Measurements from ENCODE around the gene ROBO4.

The ROBO4 gene

GRCh38 chr11:124872741-124873140 is 24.9 kb downstream of the ROBO4 start:
- TF ChIP-seq ZNF70 (CRISPR knock-in tag; IDR thresholded peaks at IDR 0.05), result no peak
- no peak for TF ChIP-seq PPARA (CRISPR knock-in tag; IDR thresholded peaks at IDR 0.05; ENCODE audit: borderline replicate concordance)
- no peak for TF ChIP-seq CSRNP3 (CRISPR knock-in tag; IDR thresholded peaks at IDR 0.05)
- no peak for TF ChIP-seq CREB5 (CRISPR knock-in tag; IDR thresholded peaks at IDR 0.05; ENCODE audit: low read depth)
- TF ChIP-seq BACH2 (CRISPR knock-in tag; IDR thresholded peaks at IDR 0.05; ENCODE audit: borderline replicate concordance), result no peak
- TF ChIP-seq ZFP30 (CRISPR knock-in tag; IDR thresholded peaks at IDR 0.05), result no peak
- no peak for TF ChIP-seq ZNF8 (CRISPR knock-in tag; IDR thresholded peaks at IDR 0.05)
- no peak for ATAC-seq

GRCh38 chr11:124872280-124872679 is 25.4 kb downstream of the ROBO4 start:
- ATAC-seq, result no peak
- TF ChIP-seq ZFP30 (CRISPR knock-in tag; IDR thresholded peaks at IDR 0.05) (no peak), ESRRG (CRISPR knock-in tag; IDR thresholded peaks at IDR 0.05) (no peak), OSR1 (CRISPR knock-in tag; IDR thresholded peaks at IDR 0.05) (no peak), CSRNP3 (CRISPR knock-in tag; IDR thresholded peaks at IDR 0.05) (no peak), POU6F1 (CRISPR knock-in tag; IDR thresholded peaks at IDR 0.05; ENCODE audit: borderline replicate concordance, low read depth) (no peak), TSHZ2 (CRISPR knock-in tag; IDR thresholded peaks at IDR 0.05) (no peak), ZC3H10 (CRISPR knock-in tag; IDR thresholded peaks at IDR 0.05) (no peak), ISL1 (CRISPR knock-in tag; IDR thresholded peaks at IDR 0.05) (no peak), TOX (CRISPR knock-in tag; IDR thresholded peaks at IDR 0.05; ENCODE audit: borderline replicate concordance) (no peak), ZFP3 (CRISPR knock-in tag; IDR thresholded peaks at IDR 0.05) (no peak), SNAI2 (CRISPR knock-in tag; IDR thresholded peaks at IDR 0.05) (no peak), BACH2 (CRISPR knock-in tag; IDR thresholded peaks at IDR 0.05; ENCODE audit: borderline replicate concordance) (no peak), RARB (CRISPR knock-in tag; IDR thresholded peaks at IDR 0.05) (no peak), ARNTL (CRISPR knock-in tag; IDR thresholded peaks at IDR 0.05; ENCODE audit: borderline replicate concordance, low read depth) (no peak), ZNF565 (CRISPR knock-in tag; conservative IDR thresholded peaks at IDR 0.05; ENCODE audit: low read depth) (no peak), CREB5 (CRISPR knock-in tag; IDR thresholded peaks at IDR 0.05; ENCODE audit: low read depth) (no peak)

- no peak for ATAC-seq
- TF ChIP-seq ZNF70 (CRISPR knock-in tag; IDR thresholded peaks at IDR 0.05) (no peak), ISL1 (CRISPR knock-in tag; IDR thresholded peaks at IDR 0.05) (no peak), ESRRG (CRISPR knock-in tag; IDR thresholded peaks at IDR 0.05) (no peak), CSRNP3 (CRISPR knock-in tag; IDR thresholded peaks at IDR 0.05) (no peak), ZFP3 (CRISPR knock-in tag; IDR thresholded peaks at IDR 0.05) (no peak), ZC3H10 (CRISPR knock-in tag; IDR thresholded peaks at IDR 0.05) (no peak), TSHZ2 (CRISPR knock-in tag; IDR thresholded peaks at IDR 0.05) (no peak), OSR1 (CRISPR knock-in tag; IDR thresholded peaks at IDR 0.05) (no peak), RARB (CRISPR knock-in tag; IDR thresholded peaks at IDR 0.05) (no peak), POU6F1 (CRISPR knock-in tag; IDR thresholded peaks at IDR 0.05; ENCODE audit: borderline replicate concordance, low read depth) (no peak), CSDC2 (CRISPR knock-in tag; IDR thresholded peaks at IDR 0.05) (no peak), ZFP30 (CRISPR knock-in tag; IDR thresholded peaks at IDR 0.05) (no peak)
These were observed 27.2 kb downstream of the ROBO4 start for GRCh38 chr11:124870430-124870829.

Measured in SK-N-SH treated with all-trans-retinoic acid at 6 μM for 48 hours (cell line).